Thyroid gland (tissue), 4 donors: ENCODE measurements around the gene PTGS1.

Experiments
- CTCF ChIP-seq, 6 experiments: fragments of 200-600 bp in 3 of 6; fragments of 450-650 bp in 3 of 6; sonication (generic) in 3 of 6; IDR thresholded peaks; one replicate each; pipeline ENCODE4 v1.5.1; 2016 to 2019; ENCODE audit warnings: antibody characterized with exemption in 6 of 6, mild to moderate bottlenecking in 2 of 6, inconsistent platforms in 1 of 6, moderate library complexity in 1 of 6
- POLR2A ChIP-seq, 2 donors: fragments of 450-650 bp; IDR thresholded peaks; one replicate each; pipeline ENCODE4 v1.6.1; 2017; ENCODE audit warnings: antibody characterized with exemption in 2 of 2, mild to moderate bottlenecking in 2 of 2, moderate library complexity in 1 of 2

GRCh38 chr9:122338536-122338935, 32.3 kb upstream of the PTGS1 start:
- TF ChIP-seq CTCF (IDR thresholded peaks at IDR 0.05) = no peak
- no peak for TF ChIP-seq POLR2A (IDR thresholded peaks at IDR 0.05)
